ENCODE results near the gene SEL1L.
"Not testable (repeated sequence)": the region's sequence is repeated elsewhere in the genome, so short reads cannot be mapped to it uniquely, and the experiment has no call there.

SEL1L gene

GRCh38 chr14:81523616-81524015 lies 10.0 kb downstream of the SEL1L start:
- DNase-seq, result no peak

- no peak for DNase-seq
Measured at GRCh38 chr14:81523016-81523415, 10.6 kb downstream of the SEL1L start.

GRCh38 chr14:81521356-81521755 lies 12.3 kb downstream of the SEL1L start:
- no peak for DNase-seq

GRCh38 chr14:81519200-81520011 lies 14.2 kb downstream of the SEL1L start:
- DNase-seq, result no peak

GRCh38 chr14:81517798-81518398 lies 15.8 kb downstream of the SEL1L start:
- no peak for DNase-seq

GRCh38 chr14:81516986-81517797 lies 16.5 kb downstream of the SEL1L start:
- no peak for DNase-seq

GRCh38 chr14:81515927-81516326 lies 17.7 kb downstream of the SEL1L start:
- not testable (repeated sequence) for DNase-seq

- DNase-seq, result not testable (repeated sequence)
Measured at GRCh38 chr14:81512826-81513225, 20.8 kb downstream of the SEL1L start.

GRCh38 chr14:81511111-81511904 lies 22.3 kb downstream of the SEL1L start:
- no peak for DNase-seq

GRCh38 chr14:81509838-81510452 lies 23.7 kb downstream of the SEL1L start:
- DNase-seq, result no peak

GRCh38 chr14:81509321-81509720 lies 24.3 kb downstream of the SEL1L start:
- DNase-seq, result no peak

GRCh38 chr14:81506487-81506886 lies 27.2 kb downstream of the SEL1L start:
- no peak for DNase-seq

- no peak for DNase-seq
Measured at GRCh38 chr14:81504864-81505263, 28.8 kb downstream of the SEL1L start.

GRCh38 chr14:81485781-81486180 lies 47.9 kb downstream of the SEL1L start:
- DNase-seq, result no peak

GRCh38 chr14:81485372-81485771 lies 48.3 kb downstream of the SEL1L start:
- DNase-seq, result no peak

- no peak for DNase-seq
Measured at GRCh38 chr14:81484120-81484519, 49.5 kb downstream of the SEL1L start.

- DNase-seq, result no peak
Measured at GRCh38 chr14:81480741-81481140, 52.9 kb downstream of the SEL1L start.

- no peak for DNase-seq
Measured at GRCh38 chr14:81478446-81478845, 55.2 kb downstream of the SEL1L start.

GRCh38 chr14:81476816-81477215 lies 56.8 kb downstream of the SEL1L start:
- no peak for DNase-seq

GRCh38 chr14:81474685-81475324 lies 58.8 kb downstream of the SEL1L start:
- no peak for DNase-seq

GRCh38 chr14:81474148-81474492 lies 59.5 kb downstream of the SEL1L start:
- no peak for DNase-seq

Data from activated effector memory CD4-positive, alpha-beta T cell treated with anti-CD3 and anti-CD28 coated beads, Interleukin-2, amount 50 U/mL, for 16 hours (primary cell).